ENCODE results near the gene PTPRU. TPM values are rescaled to one million over a fixed set of nuclear protein-coding genes. Genes with fewer than 3 reads are reported as not detected.

Gene PTPRU
- total and polyA plus RNA-seq, 2 of the 8 experiments (the other 6 are each of a cell fraction or from before 2014, with no cell fraction given) = 33.8 to 41.8 TPM

GRCh38 chr1:29186707-29187106, 49.6 kb upstream of the PTPRU start (continued):
- TF ChIP-seq E2F6 (IDR thresholded peaks at IDR 0.05) (no peak), GTF2F1 (IDR thresholded peaks at IDR 0.05; ENCODE audit: borderline replicate concordance, low read depth, low read length) (no peak), RFX5 (IDR thresholded peaks at IDR 0.05; ENCODE audit: borderline replicate concordance, low read depth, low read length) (no peak), TCF12 (IDR thresholded peaks at IDR 0.05; ENCODE audit: low read depth, low read length) (no peak)

Measured in H1 (cell line).